HepG2 (cell line): ENCODE results near the gene RPS2. TPM values are rescaled to one million over a fixed set of nuclear protein-coding genes. Genes with fewer than 3 reads are reported as not detected.
A peak's percentile ranks its signal among the peaks of the same experiment; 100 is the strongest.

Source experiments
- HMG20A ChIP-seq: IDR thresholded peaks from 2 replicates; pipeline ENCODE4 v1.6.1; 2016; ENCODE audit warnings: borderline replicate concordance
- MBNL3 ChIP-seq: fragments of 250-450 bp; sonication (Bioruptor Pico); conservative IDR thresholded peaks from 2 replicates; pipeline ENCODE4 v1.8.0; 2022; ENCODE audit warnings: mild to moderate bottlenecking, inconsistent platforms
- NR3C1 ChIP-seq: sonication (generic); formaldehyde crosslinking; IDR thresholded peaks from 2 replicates; pipeline ENCODE4 v1.4.0; 2020; ENCODE audit warnings: missing genetic modification reagents
- SYNCRIP ChIP-seq: fragments of 200-400 bp; formaldehyde crosslinking; IDR thresholded peaks from 2 replicates; pipeline ENCODE4 v1.6.1; 2018; ENCODE audit warnings: mild to moderate bottlenecking, low read depth, low read length; ENCODE audit not compliant: insufficient read depth
- TARDBP ChIP-seq: sonication (generic); formaldehyde crosslinking; IDR thresholded peaks from 2 replicates; pipeline ENCODE4 v1.8.0; 2022; ENCODE audit warnings: mild to moderate bottlenecking, missing genetic modification reagents
- TP53 ChIP-seq: sonication (generic); formaldehyde crosslinking; conservative IDR thresholded peaks from 2 replicates; pipeline ENCODE4 v1.4.0; 2020; ENCODE audit warnings: missing genetic modification reagents
- ZFX ChIP-seq: sonication (generic); formaldehyde crosslinking; IDR thresholded peaks from 2 replicates; pipeline ENCODE4 v1.4.0; 2020; ENCODE audit warnings: mild to moderate bottlenecking, low read depth, missing genetic modification reagents, moderate library complexity
- ZNF234 ChIP-seq: sonication (generic); formaldehyde crosslinking; conservative IDR thresholded peaks from 2 replicates; pipeline ENCODE4 v1.5.1; 2020; ENCODE audit warnings: mild to moderate bottlenecking, missing genetic modification reagents
- ZNF431 ChIP-seq: sonication (generic); formaldehyde crosslinking; IDR thresholded peaks from 2 replicates; pipeline ENCODE4 v1.9.0; 2022; ENCODE audit warnings: missing genetic modification reagents, low read depth, mild to moderate bottlenecking, borderline replicate concordance
- ZNF484 ChIP-seq: sonication (generic); formaldehyde crosslinking; IDR thresholded peaks from 2 replicates; pipeline ENCODE4 v1.5.1; 2020; ENCODE audit warnings: mild to moderate bottlenecking, low read depth, missing genetic modification reagents, borderline replicate concordance
- ZNF589 ChIP-seq: sonication (generic); formaldehyde crosslinking; conservative IDR thresholded peaks from 2 replicates; pipeline ENCODE4 v1.8.0; 2022; ENCODE audit warnings: mild to moderate bottlenecking, moderate library complexity, missing genetic modification reagents
- ZNF605 ChIP-seq: sonication (generic); formaldehyde crosslinking; IDR thresholded peaks from 2 replicates; pipeline ENCODE4 v1.8.0; 2022; ENCODE audit warnings: mild to moderate bottlenecking, missing genetic modification reagents
- polyA plus RNA-seq, 8 experiments: library from polyadenylated mRNA; depleted of rRNA in 3 of 8; stranded (reverse) in 7 of 8; unstranded in 1 of 8; fragments of >200 nt; fragmentation: Illumina TruSeq in 4 of 8; extraction: Trizol in 4 of 8; gene quantifications; 2 replicates each; pipeline versions ENCODE4 v1.2.1 to v1.2.3, GENCODE V29; 2011 to 2016; ENCODE audit warnings: low read depth in 4 of 8, missing spikeins in 1 of 8, mixed read lengths in 1 of 8; ENCODE audit not compliant: insufficient read depth in 1 of 8
- total RNA-seq, 5 experiments: library from RNA; depleted of rRNA; stranded (reverse); fragments of >200 nt; fragmentation: Illumina TruSeq; extraction: Trizol; gene quantifications; 2 replicates each; pipeline ENCODE4 v1.2.3, GENCODE V29; 2016; ENCODE audit warnings: low read depth in 1 of 5
- TF ChIP-seq, protein P1 (sequence below): IDR thresholded peaks from 2 replicates; pipeline ENCODE4 v1.6.1; 2018; ENCODE audit warnings: missing genetic modification reagents, mild to moderate bottlenecking, missing compliant biosample characterization
- TF ChIP-seq, protein P2 (sequence below): sonication (generic); formaldehyde crosslinking; IDR thresholded peaks from 2 replicates; pipeline ENCODE4 v1.5.0; 2020; ENCODE audit warnings: mild to moderate bottlenecking, low read depth, missing genetic modification reagents, borderline replicate concordance
- TF ChIP-seq, protein P3 (sequence below): sonication (generic); formaldehyde crosslinking; IDR thresholded peaks from one replicate; pipeline ENCODE4 v1.5.1; 2020; ENCODE audit warnings: mild to moderate bottlenecking, missing genetic modification reagents; ENCODE audit errors: not compliant biosample characterization
- TF ChIP-seq, protein P4 (sequence below): sonication (generic); formaldehyde crosslinking; IDR thresholded peaks from 2 replicates; pipeline ENCODE4 v1.5.0; 2020; ENCODE audit warnings: missing genetic modification reagents

Gene RPS2
- total and polyA plus RNA-seq, 2 of the 13 experiments (the other 11 are each of a cell fraction or from before 2014, with no cell fraction given): 1,908 to 4,514 TPM

DNA sequence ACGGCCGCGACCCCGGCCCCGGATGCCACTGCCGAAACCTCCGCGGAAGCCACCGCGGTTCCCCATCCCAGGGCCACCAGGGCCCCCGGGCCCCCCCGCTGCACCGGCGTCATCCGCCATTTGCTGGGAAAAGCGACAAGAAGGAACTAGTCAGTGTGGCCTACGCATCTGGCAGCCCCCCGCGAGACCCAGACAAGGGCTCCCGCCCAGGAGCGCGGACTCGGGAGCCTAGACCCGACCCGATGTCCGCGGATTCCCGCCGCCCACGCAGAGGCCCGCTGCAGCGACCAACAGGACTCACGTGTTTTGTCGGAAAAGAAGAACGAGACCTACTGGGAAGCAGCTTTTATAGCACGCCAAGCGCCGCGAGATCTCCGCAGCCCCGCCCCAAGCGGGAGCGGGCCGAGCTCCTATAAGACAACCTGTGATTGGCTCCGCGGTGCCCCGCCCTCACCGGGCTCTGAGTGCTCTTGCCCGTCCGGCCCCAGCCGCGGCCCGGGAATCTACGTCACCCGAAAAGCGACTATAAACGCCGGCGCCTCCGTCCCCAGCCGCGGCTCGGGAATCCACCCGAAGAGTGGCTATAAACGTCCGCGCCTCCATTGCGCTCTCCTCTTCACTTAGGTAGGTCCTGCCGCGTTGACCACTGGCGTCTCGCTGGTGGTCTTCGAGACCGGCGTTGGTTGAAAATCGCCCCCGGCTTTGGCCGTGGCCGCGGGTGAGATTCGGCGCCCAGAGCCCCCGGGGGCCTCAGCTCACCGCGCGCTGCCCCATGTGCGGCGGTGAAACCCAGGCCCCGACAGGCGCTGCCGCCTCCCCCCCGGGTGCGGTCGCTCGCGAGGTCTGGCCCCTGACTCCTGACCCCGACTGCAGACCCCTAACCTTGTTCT lies at the start of gene RPS2 (continued):
- no peak for TF ChIP-seq ZNF431
- no peak for TF ChIP-seq HMG20A (CRISPR knock-in tag)
- TF ChIP-seq NR3C1 (CRISPR knock-in tag): no peak
- no peak for TF ChIP-seq MBNL3
- TF ChIP-seq, protein P1, sequence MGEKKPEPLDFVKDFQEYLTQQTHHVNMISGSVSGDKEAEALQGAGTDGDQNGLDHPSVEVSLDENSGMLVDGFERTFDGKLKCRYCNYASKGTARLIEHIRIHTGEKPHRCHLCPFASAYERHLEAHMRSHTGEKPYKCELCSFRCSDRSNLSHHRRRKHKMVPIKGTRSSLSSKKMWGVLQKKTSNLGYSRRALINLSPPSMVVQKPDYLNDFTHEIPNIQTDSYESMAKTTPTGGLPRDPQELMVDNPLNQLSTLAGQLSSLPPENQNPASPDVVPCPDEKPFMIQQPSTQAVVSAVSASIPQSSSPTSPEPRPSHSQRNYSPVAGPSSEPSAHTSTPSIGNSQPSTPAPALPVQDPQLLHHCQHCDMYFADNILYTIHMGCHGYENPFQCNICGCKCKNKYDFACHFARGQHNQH (CRISPR knock-in tag): peak; percentile 77
- peak; percentile 23; the same call in 1 of the 2 replicates for TF ChIP-seq ZNF605 (CRISPR knock-in tag)
- TF ChIP-seq ZNF234 (CRISPR knock-in tag): 0 out of 2 replicates have a peak, but pooled peaks have one; percentile 37
- TF ChIP-seq, protein P2, sequence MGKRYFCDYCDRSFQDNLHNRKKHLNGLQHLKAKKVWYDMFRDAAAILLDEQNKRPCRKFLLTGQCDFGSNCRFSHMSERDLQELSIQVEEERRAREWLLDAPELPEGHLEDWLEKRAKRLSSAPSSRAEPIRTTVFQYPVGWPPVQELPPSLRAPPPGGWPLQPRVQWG (CRISPR knock-in tag): no peak
- no peak for TF ChIP-seq ZNF484 (CRISPR knock-in tag)
- TF ChIP-seq SYNCRIP: no peak
- TF ChIP-seq TARDBP (CRISPR knock-in tag): no peak
- no peak for TF ChIP-seq ZNF589 (CRISPR knock-in tag)
- TF ChIP-seq, protein P3, sequence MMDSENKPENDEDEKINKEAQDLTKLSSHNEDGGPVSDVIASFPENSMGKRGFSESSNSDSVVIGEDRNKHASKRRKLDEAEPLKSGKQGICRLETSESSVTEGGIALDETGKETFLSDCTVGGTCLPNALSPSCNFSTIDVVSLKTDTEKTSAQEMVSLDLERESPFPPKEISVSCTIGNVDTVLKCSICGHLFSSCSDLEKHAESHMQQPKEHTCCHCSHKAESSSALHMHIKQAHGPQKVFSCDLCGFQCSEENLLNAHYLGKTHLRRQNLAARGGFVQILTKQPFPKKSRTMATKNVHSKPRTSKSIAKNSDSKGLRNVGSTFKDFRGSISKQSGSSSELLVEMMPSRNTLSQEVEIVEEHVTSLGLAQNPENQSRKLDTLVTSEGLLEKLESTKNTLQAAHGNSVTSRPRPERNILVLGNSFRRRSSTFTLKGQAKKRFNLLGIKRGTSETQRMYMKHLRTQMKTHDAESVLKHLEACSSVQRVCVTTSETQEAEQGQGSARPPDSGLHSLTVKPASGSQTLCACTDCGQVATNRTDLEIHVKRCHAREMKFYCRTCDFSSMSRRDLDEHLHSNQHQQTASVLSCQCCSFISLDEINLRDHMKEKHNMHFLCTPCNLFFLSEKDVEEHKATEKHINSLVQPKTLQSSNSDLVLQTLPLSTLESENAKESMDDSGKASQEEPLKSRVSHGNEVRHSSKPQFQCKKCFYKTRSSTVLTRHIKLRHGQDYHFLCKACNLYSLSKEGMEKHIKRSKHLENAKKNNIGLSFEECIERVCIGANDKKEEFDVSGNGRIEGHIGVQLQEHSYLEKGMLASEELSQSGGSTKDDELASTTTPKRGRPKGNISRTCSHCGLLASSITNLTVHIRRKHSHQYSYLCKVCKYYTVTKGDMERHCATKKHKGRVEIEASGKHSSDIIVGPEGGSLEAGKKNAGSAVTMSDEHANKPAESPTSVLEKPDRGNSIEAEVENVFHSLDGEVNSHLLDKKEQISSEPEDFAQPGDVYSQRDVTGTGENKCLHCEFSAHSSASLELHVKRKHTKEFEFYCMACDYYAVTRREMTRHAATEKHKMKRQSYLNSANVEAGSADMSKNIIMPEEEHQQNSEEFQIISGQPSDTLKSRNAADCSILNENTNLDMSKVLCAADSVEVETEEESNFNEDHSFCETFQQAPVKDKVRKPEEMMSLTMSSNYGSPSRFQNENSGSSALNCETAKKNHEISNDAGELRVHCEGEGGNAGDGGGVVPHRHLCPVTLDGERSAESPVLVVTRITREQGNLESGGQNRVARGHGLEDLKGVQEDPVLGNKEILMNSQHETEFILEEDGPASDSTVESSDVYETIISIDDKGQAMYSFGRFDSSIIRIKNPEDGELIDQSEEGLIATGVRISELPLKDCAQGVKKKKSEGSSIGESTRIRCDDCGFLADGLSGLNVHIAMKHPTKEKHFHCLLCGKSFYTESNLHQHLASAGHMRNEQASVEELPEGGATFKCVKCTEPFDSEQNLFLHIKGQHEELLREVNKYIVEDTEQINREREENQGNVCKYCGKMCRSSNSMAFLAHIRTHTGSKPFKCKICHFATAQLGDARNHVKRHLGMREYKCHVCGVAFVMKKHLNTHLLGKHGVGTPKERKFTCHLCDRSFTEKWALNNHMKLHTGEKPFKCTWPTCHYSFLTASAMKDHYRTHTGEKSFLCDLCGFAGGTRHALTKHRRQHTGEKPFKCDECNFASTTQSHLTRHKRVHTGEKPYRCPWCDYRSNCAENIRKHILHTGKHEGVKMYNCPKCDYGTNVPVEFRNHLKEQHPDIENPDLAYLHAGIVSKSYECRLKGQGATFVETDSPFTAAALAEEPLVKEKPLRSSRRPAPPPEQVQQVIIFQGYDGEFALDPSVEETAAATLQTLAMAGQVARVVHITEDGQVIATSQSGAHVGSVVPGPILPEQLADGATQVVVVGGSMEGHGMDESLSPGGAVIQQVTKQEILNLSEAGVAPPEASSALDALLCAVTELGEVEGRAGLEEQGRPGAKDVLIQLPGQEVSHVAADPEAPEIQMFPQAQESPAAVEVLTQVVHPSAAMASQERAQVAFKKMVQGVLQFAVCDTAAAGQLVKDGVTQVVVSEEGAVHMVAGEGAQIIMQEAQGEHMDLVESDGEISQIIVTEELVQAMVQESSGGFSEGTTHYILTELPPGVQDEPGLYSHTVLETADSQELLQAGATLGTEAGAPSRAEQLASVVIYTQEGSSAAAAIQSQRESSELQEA (CRISPR knock-in tag): peak; percentile 45
- TF ChIP-seq TP53 (CRISPR knock-in tag): peak; percentile 81; the same call in 1 of the 2 replicates
- peak; percentile 81; the same call in 1 of the 2 replicates for TF ChIP-seq ZFX (CRISPR knock-in tag)
- TF ChIP-seq, protein P4, sequence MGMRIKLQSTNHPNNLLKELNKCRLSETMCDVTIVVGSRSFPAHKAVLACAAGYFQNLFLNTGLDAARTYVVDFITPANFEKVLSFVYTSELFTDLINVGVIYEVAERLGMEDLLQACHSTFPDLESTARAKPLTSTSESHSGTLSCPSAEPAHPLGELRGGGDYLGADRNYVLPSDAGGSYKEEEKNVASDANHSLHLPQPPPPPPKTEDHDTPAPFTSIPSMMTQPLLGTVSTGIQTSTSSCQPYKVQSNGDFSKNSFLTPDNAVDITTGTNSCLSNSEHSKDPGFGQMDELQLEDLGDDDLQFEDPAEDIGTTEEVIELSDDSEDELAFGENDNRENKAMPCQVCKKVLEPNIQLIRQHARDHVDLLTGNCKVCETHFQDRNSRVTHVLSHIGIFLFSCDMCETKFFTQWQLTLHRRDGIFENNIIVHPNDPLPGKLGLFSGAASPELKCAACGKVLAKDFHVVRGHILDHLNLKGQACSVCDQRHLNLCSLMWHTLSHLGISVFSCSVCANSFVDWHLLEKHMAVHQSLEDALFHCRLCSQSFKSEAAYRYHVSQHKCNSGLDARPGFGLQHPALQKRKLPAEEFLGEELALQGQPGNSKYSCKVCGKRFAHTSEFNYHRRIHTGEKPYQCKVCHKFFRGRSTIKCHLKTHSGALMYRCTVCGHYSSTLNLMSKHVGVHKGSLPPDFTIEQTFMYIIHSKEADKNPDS (CRISPR knock-in tag): no peak
